ENCODE results near the gene CPPED1. TPM values are rescaled to one million over a fixed set of nuclear protein-coding genes. Genes with fewer than 3 reads are reported as not detected.

Gene CPPED1
- total RNA-seq, 2 donors from 2014 or later: 14.8 to 38.4 TPM

GRCh38 chr16:12649356-12649755 lies 154.3 kb downstream of the CPPED1 start:
- ATAC-seq (ENCODE audit: insufficient number of reproducible peaks, low FRiP score, low read depth) (no peak), DNase-seq (ENCODE audit: low spot score) (no peak)
- Histone ChIP-seq H3K4me1 (ENCODE audit: control insufficient read depth in 1 of 2, low read depth in 2 of 2) (no peaks in the 10 kb centered on the region), H3K36me3 (no peaks in the 10 kb centered on the region), H3K9me3 (no peaks in the 10 kb centered on the region), H3K27me3 (replicated peaks; ENCODE audit: insufficient read depth) (no peaks in the 10 kb centered on the region), H3K27ac (no peak overlapping the region), H3K4me3 (no peak overlapping the region)
- TF ChIP-seq CTCF (IDR thresholded peaks at IDR 0.05): no peak

- no peak for DNase-seq (ENCODE audit: low spot score)
- Histone ChIP-seq H3K9me3 (no peaks in the 10 kb centered on the region), H3K27ac (no peak overlapping the region), H3K4me1 (ENCODE audit: control insufficient read depth in 1 of 2, low read depth in 2 of 2) (no peaks in the 10 kb centered on the region), H3K4me3 (no peak overlapping the region), H3K27me3 (replicated peaks; ENCODE audit: insufficient read depth) (no peaks in the 10 kb centered on the region), H3K36me3 (no peaks in the 10 kb centered on the region)
- TF ChIP-seq CTCF (IDR thresholded peaks at IDR 0.05): no peak
- ATAC-seq (ENCODE audit: insufficient number of reproducible peaks, low FRiP score, low read depth): no peak
These were observed 157.0 kb downstream of the CPPED1 start for GRCh38 chr16:12646490-12647274.

- no peaks in the 10 kb centered on the region for H3K27me3 ChIP-seq (replicated peaks; ENCODE audit: insufficient read depth)
- no peaks in the 10 kb centered on the region for H3K36me3 ChIP-seq
- H3K9me3 ChIP-seq: no peaks in the 10 kb centered on the region
- H3K27ac ChIP-seq: no peak overlapping the region
- no peak overlapping the region for H3K4me3 ChIP-seq
- DNase-seq (ENCODE audit: low spot score): no peak
- no peaks in the 10 kb centered on the region for H3K4me1 ChIP-seq (ENCODE audit: control insufficient read depth in 1 of 2, low read depth in 2 of 2)
- TF ChIP-seq CTCF (IDR thresholded peaks at IDR 0.05): no peak
- ATAC-seq (ENCODE audit: insufficient number of reproducible peaks, low FRiP score, low read depth): no peak
These were observed 157.6 kb downstream of the CPPED1 start for GRCh38 chr16:12646098-12646489.

- no peak for TF ChIP-seq CTCF (IDR thresholded peaks at IDR 0.05)
- Histone ChIP-seq H3K9me3 (no peaks in the 10 kb centered on the region), H3K4me3 (no peak overlapping the region), H3K36me3 (no peaks in the 10 kb centered on the region), H3K27ac (no peak overlapping the region), H3K4me1 (ENCODE audit: control insufficient read depth in 1 of 2, low read depth in 2 of 2) (no peaks in the 10 kb centered on the region), H3K27me3 (replicated peaks; ENCODE audit: insufficient read depth) (no peaks in the 10 kb centered on the region)
- DNase-seq (ENCODE audit: low spot score) (no peak), ATAC-seq (ENCODE audit: insufficient number of reproducible peaks, low FRiP score, low read depth) (no peak)
These were observed 160.6 kb downstream of the CPPED1 start for GRCh38 chr16:12643034-12643455.

- H3K27me3 ChIP-seq (replicated peaks; ENCODE audit: insufficient read depth): no peaks in the 10 kb centered on the region
- TF ChIP-seq CTCF (IDR thresholded peaks at IDR 0.05): no peak
- no peak overlapping the region for H3K27ac ChIP-seq
- H3K4me1 ChIP-seq (ENCODE audit: control insufficient read depth in 1 of 2, low read depth in 2 of 2): no peaks in the 10 kb centered on the region
- H3K9me3 ChIP-seq: no peaks in the 10 kb centered on the region
- DNase-seq (ENCODE audit: low spot score) (no peak), ATAC-seq (ENCODE audit: insufficient number of reproducible peaks, low FRiP score, low read depth) (no peak)
- no peaks in the 10 kb centered on the region for H3K36me3 ChIP-seq
- no peak overlapping the region for H3K4me3 ChIP-seq
These were observed 164.6 kb downstream of the CPPED1 start for GRCh38 chr16:12639044-12639443.
